ENCODE results near the gene ERAP2.

DNA sequence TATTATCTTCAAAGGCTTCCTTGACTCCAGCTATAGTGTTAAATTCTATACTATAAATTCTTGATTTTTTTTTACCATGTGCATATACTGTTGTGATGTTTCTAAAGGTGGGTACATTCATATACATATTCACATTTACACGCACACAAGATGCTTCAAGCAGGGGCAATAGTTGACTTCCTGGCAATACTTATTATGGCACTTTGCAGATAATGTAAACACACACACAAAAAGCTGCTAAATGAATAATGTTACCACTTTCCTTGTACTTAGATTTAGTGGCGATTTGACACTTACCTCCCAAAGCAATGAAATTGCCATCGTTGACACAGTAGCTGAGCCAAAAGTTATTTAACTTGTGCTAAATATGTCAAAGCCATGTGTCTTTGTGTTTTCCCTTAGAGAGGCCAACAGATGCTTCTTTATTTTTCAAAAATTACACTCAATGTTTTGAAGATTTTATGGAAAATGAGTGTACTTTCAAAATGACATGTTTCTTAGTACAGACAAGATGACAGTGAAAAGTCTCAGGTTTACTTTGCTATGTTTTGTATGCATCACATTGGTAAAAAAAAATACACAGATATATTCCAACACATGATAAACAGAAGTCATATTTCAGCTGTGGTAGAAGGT is 12.2 kb upstream of the ERAP2 start:
- TF ChIP-seq EZH2 (IDR thresholded peaks at IDR 0.05; ENCODE audit: insufficient read depth, poor library complexity, severe bottlenecking) (no peak), EZH2phosphoT487 (IDR thresholded peaks at IDR 0.05; ENCODE audit: insufficient read depth, low read depth) (no peak)

Data from GM23248 (cell line).